ENCODE measurements around the gene SCAF4. TPM values are rescaled to one million over a fixed set of nuclear protein-coding genes. Genes with fewer than 3 reads are reported as not detected.

Gene SCAF4
- total RNA-seq, 4 donors from 2014 or later, result 8.3 to 18.1 (median 15.0) TPM

DNA sequence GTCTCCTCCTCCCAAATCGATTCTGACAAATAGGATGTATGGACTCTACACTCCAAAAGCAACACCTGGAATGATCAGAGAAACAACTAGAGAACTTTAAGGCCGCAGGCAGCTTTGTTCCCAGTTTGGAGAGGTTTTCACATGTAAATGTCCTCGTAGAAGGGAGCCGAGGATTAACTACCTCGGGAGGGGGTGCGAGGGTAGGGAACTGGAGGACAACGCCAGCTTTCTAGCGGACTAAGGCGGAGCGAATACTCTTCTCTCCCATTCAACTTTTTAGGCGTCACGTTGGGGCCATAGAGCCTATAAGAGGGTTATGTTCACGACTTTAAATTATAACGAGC is 1.2 kb downstream of the SCAF4 start:
- no peak for DNase-seq
- intact Hi-C loops (cut with DNase I), result no loop called here
- WGBS, 2 donors, result 0% methylated on average over 12 to 13 of the region's 14 CpGs
- Histone ChIP-seq H3K36me3 (no peaks in the 10 kb centered on the region), H3K27ac (peak overlapping the region; percentile 94 to 99 (median 96)), H3K9me3 (no peaks in the 10 kb centered on the region), H3K27me3 (no peaks in the 10 kb centered on the region), H3K4me1 (peaks cover 10 to 67% (median 34%) of the 10 kb centered on the region in 3 donors), H3K4me3 (peak overlapping the region; percentile 71 to 89 (median 80))
- no peak for TF ChIP-seq POLR2A (IDR thresholded peaks at IDR 0.05)
- TF ChIP-seq, protein P1, sequence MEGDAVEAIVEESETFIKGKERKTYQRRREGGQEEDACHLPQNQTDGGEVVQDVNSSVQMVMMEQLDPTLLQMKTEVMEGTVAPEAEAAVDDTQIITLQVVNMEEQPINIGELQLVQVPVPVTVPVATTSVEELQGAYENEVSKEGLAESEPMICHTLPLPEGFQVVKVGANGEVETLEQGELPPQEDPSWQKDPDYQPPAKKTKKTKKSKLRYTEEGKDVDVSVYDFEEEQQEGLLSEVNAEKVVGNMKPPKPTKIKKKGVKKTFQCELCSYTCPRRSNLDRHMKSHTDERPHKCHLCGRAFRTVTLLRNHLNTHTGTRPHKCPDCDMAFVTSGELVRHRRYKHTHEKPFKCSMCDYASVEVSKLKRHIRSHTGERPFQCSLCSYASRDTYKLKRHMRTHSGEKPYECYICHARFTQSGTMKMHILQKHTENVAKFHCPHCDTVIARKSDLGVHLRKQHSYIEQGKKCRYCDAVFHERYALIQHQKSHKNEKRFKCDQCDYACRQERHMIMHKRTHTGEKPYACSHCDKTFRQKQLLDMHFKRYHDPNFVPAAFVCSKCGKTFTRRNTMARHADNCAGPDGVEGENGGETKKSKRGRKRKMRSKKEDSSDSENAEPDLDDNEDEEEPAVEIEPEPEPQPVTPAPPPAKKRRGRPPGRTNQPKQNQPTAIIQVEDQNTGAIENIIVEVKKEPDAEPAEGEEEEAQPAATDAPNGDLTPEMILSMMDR (IDR thresholded peaks at IDR 0.05), result no peak

DNA sequence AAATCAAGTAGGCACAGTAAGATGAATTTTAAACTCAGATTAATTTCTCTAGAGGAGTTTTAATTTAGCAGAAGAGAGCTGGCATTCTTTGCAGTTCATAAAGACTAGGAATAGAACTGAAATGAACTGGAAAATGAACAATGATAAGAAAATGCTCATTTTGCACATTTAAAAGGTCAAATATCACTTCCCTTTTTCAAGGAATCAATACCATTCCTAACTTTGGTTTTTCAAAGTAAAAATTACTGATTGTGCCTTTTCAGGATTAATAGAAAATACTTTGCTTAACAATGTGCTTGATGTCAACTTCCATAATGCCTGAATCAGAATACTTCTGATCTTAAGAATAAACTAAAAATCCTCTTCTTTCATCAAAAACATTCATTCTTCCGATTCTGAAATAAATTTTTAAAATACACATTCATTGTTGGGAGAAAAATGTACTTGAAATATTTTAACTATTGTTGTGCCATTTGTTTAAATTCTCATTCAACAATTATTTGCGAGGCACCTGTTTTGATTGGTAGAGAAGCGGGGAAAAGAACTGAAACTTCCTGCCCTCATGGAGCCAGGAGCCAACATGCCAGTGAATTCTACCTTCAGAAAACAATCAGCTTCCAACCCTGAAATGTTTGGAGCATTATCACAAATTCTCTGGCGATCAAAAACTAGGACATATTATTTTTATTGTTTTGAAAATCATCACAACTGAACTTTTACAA is 2.1 kb downstream of the SCAF4 start:
- 34% methylated on average over 4 of the region's 4 CpGs for WGBS, 2 donors
- no peak for TF ChIP-seq POLR2A (IDR thresholded peaks at IDR 0.05)
- TF ChIP-seq, protein P1 (IDR thresholded peaks at IDR 0.05), result no peak
- H3K27ac ChIP-seq, result no peak overlapping the region
- H3K4me3 ChIP-seq, result peak overlapping the region in 3 of 4 donors; percentile 71 to 80 (median 79)
- H3K27me3 ChIP-seq, result no peaks in the 10 kb centered on the region
- peaks cover 10 to 75% (median 34%) of the 10 kb centered on the region in 3 donors for H3K4me1 ChIP-seq
- no peak for DNase-seq
- intact Hi-C loops (cut with DNase I), result no loop called here
- no peaks in the 10 kb centered on the region for H3K36me3 ChIP-seq
- no peaks in the 10 kb centered on the region for H3K9me3 ChIP-seq

DNA sequence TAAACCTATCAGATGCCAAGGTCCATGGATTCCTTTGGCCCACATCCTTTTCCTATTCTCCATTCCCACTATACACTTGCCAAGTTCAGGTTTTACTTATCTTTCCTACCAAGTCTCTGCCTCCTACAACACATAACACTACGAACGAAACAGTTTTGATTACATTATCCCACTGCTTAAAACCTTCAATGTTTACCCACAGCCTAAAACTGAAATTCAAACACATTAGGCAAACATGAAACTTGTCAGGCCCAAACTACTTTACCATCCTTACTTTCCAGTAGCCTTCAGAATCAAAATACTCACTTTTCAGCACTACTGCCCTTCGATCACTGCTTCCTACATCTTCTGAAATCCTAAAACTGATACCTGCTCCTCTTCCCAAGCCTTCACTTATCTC is 3.0 kb downstream of the SCAF4 start:
- no peak overlapping the region for H3K27ac ChIP-seq
- H3K4me1 ChIP-seq, result peaks cover 10 to 81% (median 34%) of the 10 kb centered on the region in 3 donors

DNA sequence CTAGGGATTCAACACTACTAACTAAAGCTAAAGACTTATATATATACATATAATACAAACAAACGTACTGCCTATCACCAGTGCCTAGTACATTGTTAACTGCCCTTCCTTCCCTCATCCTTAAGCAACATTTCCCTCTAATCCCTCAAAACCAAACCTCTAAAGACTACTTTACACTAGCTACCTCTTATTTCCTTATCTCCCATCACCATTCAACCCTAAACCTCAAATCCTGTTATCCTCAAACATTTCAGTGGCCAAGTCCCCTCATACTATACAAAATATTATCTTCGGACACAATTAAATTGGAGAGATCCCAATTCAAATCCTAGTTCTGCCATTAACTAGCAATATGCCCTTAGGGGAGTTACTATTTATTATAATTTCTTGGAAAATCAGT is 3.7 kb downstream of the SCAF4 start:
- H3K27ac ChIP-seq, result no peak overlapping the region
- intact Hi-C loops (cut with DNase I), result no loop called here
- no peak for DNase-seq
- peaks cover 8 to 79% (median 27%) of the 10 kb centered on the region in 3 donors for H3K4me1 ChIP-seq
- TF ChIP-seq, protein P1 (IDR thresholded peaks at IDR 0.05), result no peak
- no peak for TF ChIP-seq POLR2A (IDR thresholded peaks at IDR 0.05)
- 83 to 92% methylated on average over 2 of the region's 2 CpGs for WGBS, 2 donors
- no peaks in the 10 kb centered on the region for H3K36me3 ChIP-seq
- H3K27me3 ChIP-seq, result no peaks in the 10 kb centered on the region
- no peaks in the 10 kb centered on the region for H3K9me3 ChIP-seq
- H3K4me3 ChIP-seq, result no peak overlapping the region

More for the DNA sequence above, 3.0 kb downstream of the SCAF4 start:
- Histone ChIP-seq H3K9me3 (no peaks in the 10 kb centered on the region), H3K27me3 (no peaks in the 10 kb centered on the region), H3K36me3 (no peaks in the 10 kb centered on the region), H3K4me3 (no peak overlapping the region)
- intact Hi-C loops (cut with DNase I), result no loop called here
- no peak for TF ChIP-seq POLR2A (IDR thresholded peaks at IDR 0.05)
- TF ChIP-seq, protein P1 (IDR thresholded peaks at IDR 0.05), result no peak
- WGBS, 2 donors, result 75% methylated on average over 3 of the region's 3 CpGs
- DNase-seq, result no peak

DNA sequence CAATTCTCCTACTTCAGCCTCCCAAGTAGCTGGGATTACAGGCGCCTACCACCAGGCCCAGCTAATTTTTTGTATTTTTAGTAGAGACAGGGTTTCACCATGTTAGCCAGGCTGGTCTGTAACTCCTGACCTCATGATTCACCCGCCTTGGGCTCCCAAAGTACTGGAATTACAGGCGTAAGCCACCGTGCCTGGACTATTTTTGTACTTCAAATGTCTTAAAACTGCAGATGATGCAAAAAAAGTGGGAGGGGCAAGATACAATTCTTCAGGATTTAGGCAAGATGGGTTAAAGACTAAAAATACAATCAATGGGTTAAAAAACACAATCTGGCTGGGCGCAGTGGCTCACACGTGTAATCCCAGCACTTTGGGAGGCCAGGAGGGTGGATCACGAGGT is 4.7 kb downstream of the SCAF4 start:
- intact Hi-C loops (cut with DNase I), result no loop called here

More for the DNA sequence above, 4.7 kb downstream of the SCAF4 start:
- H3K4me1 ChIP-seq, result peaks cover 3 to 72% (median 21%) of the 10 kb centered on the region in 3 donors
- no peak overlapping the region for H3K27ac ChIP-seq
- no peak for TF ChIP-seq POLR2A (IDR thresholded peaks at IDR 0.05)
- TF ChIP-seq, protein P1 (IDR thresholded peaks at IDR 0.05), result no peak
- no peak for DNase-seq
- H3K27me3 ChIP-seq, result no peaks in the 10 kb centered on the region
- no peaks in the 10 kb centered on the region for H3K9me3 ChIP-seq
- 70 to 78% methylated on average over 7 of the region's 7 CpGs for WGBS, 2 donors
- no peak overlapping the region for H3K4me3 ChIP-seq
- H3K36me3 ChIP-seq, result no peaks in the 10 kb centered on the region

Measured in esophagus squamous epithelium (tissue), 5 donors.